DND-41 (cell line): ENCODE results near the gene SYNE3.

Experiments used
- ATAC-seq: fragments of 200-7000 bp; cut with Tn5 transposase; 3 replicates; pipeline ENCODE4 v1.9.1; 2021; ENCODE audit warnings: low read depth; ENCODE audit not compliant: insufficient read depth
- DNase-seq: peaks from one replicate; pipeline ENCODE4 v3.0.0-alpha.2; 2020
- H2AFZ ChIP-seq: 2 replicates; pipeline ENCODE4 v1.6.0; 2012; ENCODE audit warnings: low read depth, low read length
- H3K27ac ChIP-seq: 2 replicates; pipeline ENCODE4 v1.5.1; 2012; ENCODE audit warnings: low read length, inconsistent platforms
- H3K27me3 ChIP-seq: fragments of 200-600 bp; sonication (generic); 2 replicates; pipeline ENCODE4 v1.6.0; 2012; ENCODE audit warnings: low read length, mild to moderate bottlenecking, inconsistent platforms; ENCODE audit not compliant: insufficient read depth, poor library complexity
- H3K36me3 ChIP-seq: 2 replicates; pipeline ENCODE4 v1.5.1; 2012; ENCODE audit warnings: low read length, inconsistent platforms; ENCODE audit not compliant: insufficient read depth
- H3K4me1 ChIP-seq: 2 replicates; pipeline ENCODE4 v1.5.1; 2012; ENCODE audit warnings: mild to moderate bottlenecking, low read length; ENCODE audit not compliant: insufficient read depth
- H3K4me2 ChIP-seq: 2 replicates; pipeline ENCODE4 v1.6.0; 2012; ENCODE audit warnings: mild to moderate bottlenecking, moderate library complexity, low read length, inconsistent platforms; ENCODE audit not compliant: insufficient read depth
- H3K4me3 ChIP-seq, 2 experiments: fragments of 200-600 bp in 1 of 2; shearing (Covaris generic) in 1 of 2; 2 replicates each; pipeline ENCODE4 v1.5.1; 2012 to 2016; ENCODE audit warnings: inconsistent platforms in 2 of 2, low read length in 2 of 2, mild to moderate bottlenecking in 2 of 2, low read depth in 1 of 2, moderate library complexity in 1 of 2
- H3K79me2 ChIP-seq: 2 replicates; pipeline ENCODE4 v1.6.0; 2012; ENCODE audit warnings: low read length, inconsistent platforms; ENCODE audit not compliant: insufficient read depth
- H3K9ac ChIP-seq: 2 replicates; pipeline ENCODE4 v1.6.0; 2012; ENCODE audit warnings: low read depth, mild to moderate bottlenecking, inconsistent platforms, low read length, moderate library complexity
- H3K9me3 ChIP-seq: 2 replicates; pipeline ENCODE4 v1.5.1; 2012; ENCODE audit warnings: low read length, moderate library complexity, mild to moderate bottlenecking, inconsistent platforms; ENCODE audit not compliant: insufficient read depth, severe bottlenecking
- H4K20me1 ChIP-seq: 2 replicates; pipeline ENCODE4 v1.6.0; 2012; ENCODE audit warnings: low read length; ENCODE audit not compliant: insufficient read depth
- EZH2 ChIP-seq: IDR thresholded peaks from 3 replicates; pipeline ENCODE4 v1.6.1; 2012; ENCODE audit warnings: borderline replicate concordance, low read depth, mild to moderate bottlenecking, moderate library complexity, low read length, inconsistent platforms; ENCODE audit not compliant: severe bottlenecking
- TF ChIP-seq, protein P1 (sequence below): IDR thresholded peaks from 2 replicates; pipeline ENCODE4 v1.5.1; 2012; ENCODE audit warnings: borderline replicate concordance, low read length, moderate library complexity, mild to moderate bottlenecking; ENCODE audit not compliant: poor library complexity, severe bottlenecking; ENCODE audit errors: extremely low read depth

The SYNE3 gene

DNA sequence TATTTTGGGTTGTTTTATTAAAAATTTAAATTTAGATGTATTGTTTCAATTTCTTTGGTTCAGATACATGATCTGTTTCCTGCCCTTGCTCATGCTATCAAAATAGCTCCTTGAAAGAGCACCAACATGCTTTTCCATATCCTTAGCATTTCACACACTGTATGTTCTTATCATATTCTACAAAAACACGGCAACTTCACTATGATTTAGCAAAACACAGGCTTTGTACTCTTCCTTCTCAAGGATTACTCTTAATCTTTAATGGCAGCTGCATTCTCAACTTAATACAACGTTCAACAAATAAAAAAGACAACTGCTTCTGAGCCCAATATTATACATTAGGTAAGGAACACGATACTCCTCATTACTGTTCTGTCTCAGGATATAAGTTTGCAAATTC is 15.5 kb upstream of the SYNE3 start:
- Histone ChIP-seq H3K27ac (0 out of 2 replicates have a peak overlapping the region, but pooled peaks have one; percentile 21), H2AFZ (no peak overlapping the region), H3K9me3 (no peaks in the 10 kb centered on the region), H3K27me3 (no peaks in the 10 kb centered on the region), H3K9ac (peak overlapping the region; percentile 90), H3K4me3 (peak overlapping the region in 1 of 2 experiments; percentile 93; a peak in 2 of 4 replicates), H4K20me1 (peaks cover 42% of the 10 kb centered on the region), H3K4me1 (peaks cover 42% of the 10 kb centered on the region), H3K4me2 (peak overlapping the region; percentile 95), H3K36me3 (peaks cover 26% of the 10 kb centered on the region), H3K79me2 (peaks cover 69% of the 10 kb centered on the region)
- DNase-seq (no peak), ATAC-seq (no peak)
- TF ChIP-seq EZH2 = no peak
- TF ChIP-seq, protein P1, sequence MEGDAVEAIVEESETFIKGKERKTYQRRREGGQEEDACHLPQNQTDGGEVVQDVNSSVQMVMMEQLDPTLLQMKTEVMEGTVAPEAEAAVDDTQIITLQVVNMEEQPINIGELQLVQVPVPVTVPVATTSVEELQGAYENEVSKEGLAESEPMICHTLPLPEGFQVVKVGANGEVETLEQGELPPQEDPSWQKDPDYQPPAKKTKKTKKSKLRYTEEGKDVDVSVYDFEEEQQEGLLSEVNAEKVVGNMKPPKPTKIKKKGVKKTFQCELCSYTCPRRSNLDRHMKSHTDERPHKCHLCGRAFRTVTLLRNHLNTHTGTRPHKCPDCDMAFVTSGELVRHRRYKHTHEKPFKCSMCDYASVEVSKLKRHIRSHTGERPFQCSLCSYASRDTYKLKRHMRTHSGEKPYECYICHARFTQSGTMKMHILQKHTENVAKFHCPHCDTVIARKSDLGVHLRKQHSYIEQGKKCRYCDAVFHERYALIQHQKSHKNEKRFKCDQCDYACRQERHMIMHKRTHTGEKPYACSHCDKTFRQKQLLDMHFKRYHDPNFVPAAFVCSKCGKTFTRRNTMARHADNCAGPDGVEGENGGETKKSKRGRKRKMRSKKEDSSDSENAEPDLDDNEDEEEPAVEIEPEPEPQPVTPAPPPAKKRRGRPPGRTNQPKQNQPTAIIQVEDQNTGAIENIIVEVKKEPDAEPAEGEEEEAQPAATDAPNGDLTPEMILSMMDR = no peak

- peaks cover 37% of the 10 kb centered on the region for H3K4me1 ChIP-seq
- no peaks in the 10 kb centered on the region for H3K9me3 ChIP-seq
- peaks cover 64% of the 10 kb centered on the region for H3K79me2 ChIP-seq
- TF ChIP-seq EZH2 = no peak
- TF ChIP-seq, protein P1 = no peak
- ATAC-seq (no peak), DNase-seq (no peak)
- no peak overlapping the region for H3K27ac ChIP-seq
- H2AFZ ChIP-seq = no peak overlapping the region
- H3K27me3 ChIP-seq = no peaks in the 10 kb centered on the region
- no peak overlapping the region; a peak in 1 of 4 replicates for H3K4me3 ChIP-seq
- H3K4me2 ChIP-seq = peak overlapping the region; percentile 95; the same call in 1 of the 2 replicates
- H3K9ac ChIP-seq = no peak overlapping the region
- peaks cover 37% of the 10 kb centered on the region for H4K20me1 ChIP-seq
- H3K36me3 ChIP-seq = peaks cover 26% of the 10 kb centered on the region
These were observed 15.0 kb upstream of the SYNE3 start for GRCh38 chr14:95531473-95531872.

- no peak for ATAC-seq
- H4K20me1 ChIP-seq = peaks cover 33% of the 10 kb centered on the region
- no peak for TF ChIP-seq EZH2
- TF ChIP-seq, protein P1 = no peak
- peaks cover 26% of the 10 kb centered on the region for H3K36me3 ChIP-seq
- H3K4me1 ChIP-seq = peaks cover 29% of the 10 kb centered on the region
- DNase-seq = no peak
- H3K4me3 ChIP-seq = no peak overlapping the region
- H3K27ac ChIP-seq = no peak overlapping the region
- H3K4me2 ChIP-seq = peak overlapping the region; percentile 95; the same call in 1 of the 2 replicates
- H3K9ac ChIP-seq = no peak overlapping the region
- no peak overlapping the region for H2AFZ ChIP-seq
- H3K79me2 ChIP-seq = peaks cover 56% of the 10 kb centered on the region
- no peaks in the 10 kb centered on the region for H3K27me3 ChIP-seq
- no peaks in the 10 kb centered on the region for H3K9me3 ChIP-seq
These were observed 14.2 kb upstream of the SYNE3 start for GRCh38 chr14:95530473-95531276.
